Smooth muscle cell (in vitro differentiated cells): ENCODE measurements around the gene RNF222. TPM values are rescaled to one million over a fixed set of nuclear protein-coding genes. Genes with fewer than 3 reads are reported as not detected.
A peak's percentile ranks its signal among the peaks of the same experiment; 100 is the strongest.

Source experiments
- DNase-seq: peaks from one replicate; lab custom pipeline; 2025; ENCODE audit not compliant: unreplicated experiment; lab: John Stamatoyannopoulos, UW
- H2AFZ ChIP-seq: fragments of 200-600 bp; sonication (generic); 2 replicates; pipeline ENCODE4 v1.6.0; 2016; ENCODE audit warnings: antibody characterized with exemption, low read depth, mild to moderate bottlenecking
- H3F3A ChIP-seq: fragments of 200-600 bp; sonication (generic); 2 replicates; pipeline ENCODE4 v1.6.0; 2017; ENCODE audit warnings: antibody characterized with exemption, low read depth
- H3K27ac ChIP-seq: fragments of 200-600 bp; sonication (generic); 2 replicates; pipeline ENCODE4 v1.5.1; 2016; ENCODE audit warnings: low read depth, mild to moderate bottlenecking
- H3K27me3 ChIP-seq: fragments of 200-600 bp; sonication (generic); 2 replicates; pipeline ENCODE4 v1.6.1; 2016; ENCODE audit warnings: low read depth, mild to moderate bottlenecking
- H3K36me3 ChIP-seq: fragments of 200-600 bp; sonication (generic); 2 replicates; pipeline ENCODE4 v1.5.1; 2016; ENCODE audit warnings: low read depth
- H3K4me1 ChIP-seq: fragments of 200-600 bp; sonication (generic); 2 replicates; pipeline ENCODE4 v1.5.1; 2016; ENCODE audit warnings: low read depth
- H3K4me2 ChIP-seq: fragments of 200-600 bp; sonication (generic); 2 replicates; pipeline ENCODE4 v1.6.0; 2016; ENCODE audit warnings: mild to moderate bottlenecking
- H3K4me3 ChIP-seq: fragments of 200-600 bp; sonication (generic); 2 replicates; pipeline ENCODE4 v1.5.1; 2016; ENCODE audit warnings: mild to moderate bottlenecking
- H3K79me2 ChIP-seq: fragments of 200-600 bp; sonication (generic); 2 replicates; pipeline ENCODE4 v1.6.0; 2016; ENCODE audit warnings: low read depth, mild to moderate bottlenecking
- H3K9ac ChIP-seq: fragments of 200-600 bp; sonication (generic); 2 replicates; pipeline ENCODE4 v1.6.0; 2016; ENCODE audit warnings: low read depth
- H3K9me3 ChIP-seq: fragments of 200-600 bp; sonication (generic); replicated peaks from 2 replicates; pipeline ENCODE4 v1.5.1; 2016; ENCODE audit warnings: low read depth
- H4K20me1 ChIP-seq: fragments of 200-600 bp; sonication (generic); 2 replicates; pipeline ENCODE4 v1.6.0; 2016; ENCODE audit warnings: low read depth
- CTCF ChIP-seq: fragments of 200-600 bp; sonication (generic); IDR thresholded peaks from 2 replicates; pipeline ENCODE4 v1.5.1; 2017; ENCODE audit warnings: borderline replicate concordance, mild to moderate bottlenecking, antibody characterized with exemption; ENCODE audit not compliant: insufficient read depth, poor library complexity, severe bottlenecking
- WGBS: methylation state at CpG from one replicate; pipeline ENCODE4 v1.1.7; 2016; ENCODE audit warnings: low lambda C conversion rate; 5-methylcytosine and 5-hydroxymethylcytosine counted together
- polyA plus RNA-seq: library from polyadenylated mRNA; unstranded; fragments of >200 nt; fragmentation: Nextera tagmentation; extraction: Ambion mirVana; gene quantifications from 2 replicates; pipeline ENCODE4 v1.2.1, GENCODE V29; 2016
- total RNA-seq: library from RNA; depleted of rRNA; stranded (reverse); fragments of >200 nt; gene quantifications from 2 replicates; pipeline ENCODE4 v1.2.3, GENCODE V29; 2014

Gene RNF222
- total and polyA plus RNA-seq, 2 experiments from 2014 or later: 0.49 to 0.54 TPM

GRCh38 chr17:8442310-8442709 is 44.7 kb upstream of the RNF222 start:
- peaks cover 99% of the 10 kb centered on the region for H3K79me2 ChIP-seq
- TF ChIP-seq CTCF: no peak
- H3K9ac ChIP-seq: no peak overlapping the region
- no peak overlapping the region for H3K4me3 ChIP-seq
- H3K27me3 ChIP-seq: no peaks in the 10 kb centered on the region
- H3K9me3 ChIP-seq: no peaks in the 10 kb centered on the region
- peaks cover 6% of the 10 kb centered on the region for H3K4me1 ChIP-seq
- WGBS: 94% methylated on average over 2 of the region's 2 CpGs
- peaks cover 18% of the 10 kb centered on the region for H3K36me3 ChIP-seq
- no peaks in the 10 kb centered on the region for H3F3A ChIP-seq
- H4K20me1 ChIP-seq: peaks cover 100% of the 10 kb centered on the region
- H3K4me2 ChIP-seq: no peak overlapping the region
- H2AFZ ChIP-seq: no peak overlapping the region
- no peak for DNase-seq
- H3K27ac ChIP-seq: no peak overlapping the region

GRCh38 chr17:8441690-8442089 is 44.1 kb upstream of the RNF222 start:
- H3K4me2 ChIP-seq: no peak overlapping the region

GRCh38 chr17:8439681-8440080 is 42.1 kb upstream of the RNF222 start:
- no peak for DNase-seq
- no peak overlapping the region for H3K4me3 ChIP-seq
- H3K79me2 ChIP-seq: peaks cover 88% of the 10 kb centered on the region
- no peaks in the 10 kb centered on the region for H3K9me3 ChIP-seq
- H3K9ac ChIP-seq: no peak overlapping the region
- peaks cover 10% of the 10 kb centered on the region for H3K4me1 ChIP-seq
- no peak overlapping the region for H2AFZ ChIP-seq
- H3K36me3 ChIP-seq: peaks cover 10% of the 10 kb centered on the region
- H3F3A ChIP-seq: no peaks in the 10 kb centered on the region
- WGBS: 99% methylated on average over 3 of the region's 3 CpGs
- H3K27ac ChIP-seq: no peak overlapping the region
- H4K20me1 ChIP-seq: peaks cover 87% of the 10 kb centered on the region
- no peaks in the 10 kb centered on the region for H3K27me3 ChIP-seq
- no peak for TF ChIP-seq CTCF
- H3K4me2 ChIP-seq: no peak overlapping the region

More at GRCh38 chr17:8441690-8442089, 44.1 kb upstream of the RNF222 start:
- H3K36me3 ChIP-seq: peaks cover 18% of the 10 kb centered on the region
- WGBS: 100% methylated on average over 2 of the region's 2 CpGs
- H2AFZ ChIP-seq: no peak overlapping the region
- H3K27me3 ChIP-seq: no peaks in the 10 kb centered on the region
- H3K79me2 ChIP-seq: peaks cover 99% of the 10 kb centered on the region
- no peaks in the 10 kb centered on the region for H3F3A ChIP-seq
- H3K9me3 ChIP-seq: no peaks in the 10 kb centered on the region
- peaks cover 10% of the 10 kb centered on the region for H3K4me1 ChIP-seq
- peak overlapping the region; percentile 9 for H3K27ac ChIP-seq
- H3K9ac ChIP-seq: no peak overlapping the region
- no peak for DNase-seq
- no peak overlapping the region for H3K4me3 ChIP-seq
- peaks cover 100% of the 10 kb centered on the region for H4K20me1 ChIP-seq
- no peak for TF ChIP-seq CTCF

GRCh38 chr17:8438441-8438840 is 40.8 kb upstream of the RNF222 start:
- peaks cover 5% of the 10 kb centered on the region for H3K36me3 ChIP-seq
- no peak for DNase-seq
- H4K20me1 ChIP-seq: peaks cover 75% of the 10 kb centered on the region
- no peaks in the 10 kb centered on the region for H3F3A ChIP-seq
- no peak overlapping the region for H3K27ac ChIP-seq
- no peaks in the 10 kb centered on the region for H3K9me3 ChIP-seq
- peaks cover 76% of the 10 kb centered on the region for H3K79me2 ChIP-seq
- H2AFZ ChIP-seq: no peak overlapping the region
- H3K27me3 ChIP-seq: no peaks in the 10 kb centered on the region
- WGBS: 92% methylated on average over 5 of the region's 5 CpGs
- peaks cover 7% of the 10 kb centered on the region for H3K4me1 ChIP-seq
- peak overlapping the region; percentile 65 for H3K4me3 ChIP-seq
- H3K9ac ChIP-seq: no peak overlapping the region
- peak overlapping the region; percentile 96 for H3K4me2 ChIP-seq
- no peak for TF ChIP-seq CTCF
